ENCODE data around the gene IFI27L2.

Gene IFI27L2

GRCh38 chr14:94164685-94165431 lies 35.5 kb upstream of the IFI27L2 start:
- no peak for TF ChIP-seq CTCF (IDR thresholded peaks at IDR 0.05; ENCODE audit: insufficient read depth, low read depth, low read length, missing control alignments)
- DNase-seq (ENCODE audit: low read depth) = no peak
- H3K4me3 ChIP-seq (ENCODE audit: low read depth, low read length) = no peak overlapping the region

GRCh38 chr14:94163796-94164195 lies 34.4 kb upstream of the IFI27L2 start:
- no peak for DNase-seq (ENCODE audit: low read depth)
- no peak overlapping the region for H3K4me3 ChIP-seq (ENCODE audit: low read depth, low read length)
- no peak for TF ChIP-seq CTCF (IDR thresholded peaks at IDR 0.05; ENCODE audit: insufficient read depth, low read depth, low read length, missing control alignments)

GRCh38 chr14:94162466-94162865 lies 33.1 kb upstream of the IFI27L2 start:
- DNase-seq (ENCODE audit: low read depth) = no peak
- no peak overlapping the region for H3K4me3 ChIP-seq (ENCODE audit: low read depth, low read length)
- no peak for TF ChIP-seq CTCF (IDR thresholded peaks at IDR 0.05; ENCODE audit: insufficient read depth, low read depth, low read length, missing control alignments)

- peak; percentile 19 for DNase-seq (ENCODE audit: low read depth)
- H3K4me3 ChIP-seq (ENCODE audit: low read depth, low read length) = no peak overlapping the region
- no peak for TF ChIP-seq CTCF (IDR thresholded peaks at IDR 0.05; ENCODE audit: insufficient read depth, low read depth, low read length, missing control alignments)
Measured at GRCh38 chr14:94161981-94162380, 32.6 kb upstream of the IFI27L2 start.

GRCh38 chr14:94161058-94161457 lies 31.7 kb upstream of the IFI27L2 start:
- no peak for DNase-seq (ENCODE audit: low read depth)
- H3K4me3 ChIP-seq (ENCODE audit: low read depth, low read length) = no peak overlapping the region
- TF ChIP-seq CTCF (IDR thresholded peaks at IDR 0.05; ENCODE audit: insufficient read depth, low read depth, low read length, missing control alignments) = no peak

- TF ChIP-seq CTCF (IDR thresholded peaks at IDR 0.05; ENCODE audit: insufficient read depth, low read depth, low read length, missing control alignments) = no peak
- no peak for DNase-seq (ENCODE audit: low read depth)
- H3K4me3 ChIP-seq (ENCODE audit: low read depth, low read length) = no peak overlapping the region
Measured at GRCh38 chr14:94158239-94158883, 29.0 kb upstream of the IFI27L2 start.
